CD4-positive, alpha-beta T cell (primary cell): ENCODE data around the gene TSPAN18. TPM values are rescaled to one million over a fixed set of nuclear protein-coding genes. Genes with fewer than 3 reads are reported as not detected.

ENCODE experiments used
- ATAC-seq: fragments of 200-7000 bp; cut with Tn5 transposase; one replicate; pipeline ENCODE4 v1.10.0; 2022; ENCODE audit warnings: mild to moderate bottlenecking; ENCODE audit not compliant: poor library complexity
- CTCF ChIA-PET: fragments of 350-600 bp; sonication (Branson Sonifier 250); formaldehyde crosslinking; loops from one replicate; lab custom pipeline; 2021; ENCODE audit warnings: antibody characterized with exemption, inconsistent platforms; lab: Charles Lee
- POLR2A ChIA-PET: fragments of 350-600 bp; sonication (Branson Sonifier 250); formaldehyde crosslinking; loops from one replicate; lab custom pipeline; 2021; ENCODE audit warnings: antibody characterized with exemption, inconsistent platforms; lab: Charles Lee
- DNase-seq, 14 experiments: peaks; one replicate each; pipeline ENCODE4 v3.0.0-alpha.2; 2013 to 2020; ENCODE audit warnings: mixed read lengths in 2 of 14
- H3K27ac ChIP-seq, 2 donors: one replicate each; pipeline versions ENCODE4 v1.5.1 to v1.7.0; 2013; ENCODE audit warnings: low read length in 2 of 2, low read depth in 1 of 2, mild to moderate bottlenecking in 1 of 2
- H3K27me3 ChIP-seq, 2 experiments: 1 replicate in 1 of 2; 2 replicates in 1 of 2; pipeline versions ENCODE4 v1.6.1 to v1.7.0; 2013; ENCODE audit warnings: low read length in 2 of 2, control low read depth in 1 of 2, mild to moderate bottlenecking in 1 of 2, moderate library complexity in 1 of 2; ENCODE audit not compliant: insufficient read depth in 2 of 2, control insufficient read depth in 1 of 2
- H3K36me3 ChIP-seq: one replicate; pipeline ENCODE4 v1.6.1; 2013; ENCODE audit warnings: low read length, control low read depth; ENCODE audit not compliant: insufficient read depth
- H3K4me1 ChIP-seq: one replicate; pipeline ENCODE4 v1.6.1; 2013; ENCODE audit warnings: low read length, control low read depth; ENCODE audit not compliant: insufficient read depth
- H3K4me3 ChIP-seq: one replicate; pipeline ENCODE4 v1.5.1; 2013; ENCODE audit warnings: mild to moderate bottlenecking, low read length, moderate library complexity
- H3K9me3 ChIP-seq, 2 experiments: 1 replicate in 1 of 2; 2 replicates in 1 of 2; pipeline versions ENCODE4 v1.6.1 to v1.7.0; 2013; ENCODE audit warnings: low read length in 2 of 2, mild to moderate bottlenecking in 2 of 2, control low read depth in 1 of 2, moderate library complexity in 1 of 2; ENCODE audit not compliant: control insufficient read depth in 1 of 2, insufficient read depth in 1 of 2
- H3K27ac Mint-ChIP-seq: one replicate; pipeline ENCODE4 v1.8.0; 2020; ENCODE audit warnings: mixed read lengths
- H3K27me3 Mint-ChIP-seq: one replicate; pipeline ENCODE4 v1.8.0; 2021; ENCODE audit warnings: mixed read lengths
- H3K36me3 Mint-ChIP-seq: one replicate; pipeline ENCODE4 v1.8.0; 2021; ENCODE audit warnings: low read depth, mixed read lengths
- H3K4me1 Mint-ChIP-seq: one replicate; pipeline ENCODE4 v1.8.0; 2021; ENCODE audit warnings: low read depth, mixed read lengths
- H3K4me3 Mint-ChIP-seq: one replicate; pipeline ENCODE4 v1.8.0; 2020; ENCODE audit warnings: mild to moderate bottlenecking, mixed read lengths
- H3K9me3 Mint-ChIP-seq: one replicate; pipeline ENCODE4 v1.8.0; 2020; ENCODE audit warnings: mixed read lengths
- intact Hi-C, 2 experiments: fragments of 100-400 bp; cut with DNase I in 1 of 2; cut with micrococcal nuclease in 1 of 2; formaldehyde crosslinking; loops; one replicate each; pipeline versions ENCODE4 v1.15.1 to v1.9.0; 2023 to 2025; cut with DNase I, micrococcal nuclease
- total RNA-seq, 174 experiments: library from RNA in 2 of 174; stranded (reverse) in 2 of 174; gene quantifications; one replicate each; pipeline ENCODE4 v1.2.3 and lab custom pipeline; 2021 to 2026
- TF ChIP-seq, protein P1 (sequence below): fragments of 200-600 bp; IDR thresholded peaks from one replicate; pipeline ENCODE4 v1.8.0; 2022; ENCODE audit warnings: antibody characterized with exemption, mild to moderate bottlenecking

TSPAN18 gene
- total RNA-seq, 2 experiments from 2014 or later = 23.0 to 25.3 TPM

DNA sequence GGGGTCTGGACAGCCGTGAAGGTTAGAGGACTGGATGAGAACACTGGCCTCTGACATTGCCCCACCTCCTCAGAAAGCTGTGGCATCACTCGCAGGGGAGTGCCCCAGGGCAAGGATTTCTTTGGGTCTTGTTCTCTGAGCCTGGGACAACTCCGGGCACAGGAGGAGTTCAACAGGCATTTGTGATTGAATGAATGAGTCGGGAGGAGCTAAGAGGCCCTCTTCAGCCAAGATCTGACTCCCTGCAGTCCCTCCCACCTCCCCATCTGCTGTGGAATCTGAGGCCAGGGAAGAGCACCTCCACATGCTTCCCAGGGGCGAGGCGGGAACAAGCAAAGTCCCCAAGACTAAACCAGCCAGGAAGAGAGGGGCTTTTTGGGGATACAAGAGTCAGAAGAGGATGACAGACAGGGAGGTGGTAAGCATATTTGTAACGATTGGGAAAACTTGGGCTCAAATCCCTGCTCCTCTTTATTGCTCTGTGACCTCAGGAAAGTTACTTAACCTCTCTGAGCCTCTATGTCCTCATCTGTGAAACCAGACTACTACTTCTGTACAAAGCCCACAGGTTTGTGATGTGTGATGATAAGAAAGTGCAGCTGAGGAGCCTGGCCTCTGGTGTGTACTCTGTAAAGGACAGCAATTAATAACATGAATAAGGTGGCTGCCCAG lies 217.6 kb downstream of the TSPAN18 start:
- H3K9me3 ChIP-seq = no peaks in the 10 kb centered on the region
- TF ChIP-seq, protein P1, sequence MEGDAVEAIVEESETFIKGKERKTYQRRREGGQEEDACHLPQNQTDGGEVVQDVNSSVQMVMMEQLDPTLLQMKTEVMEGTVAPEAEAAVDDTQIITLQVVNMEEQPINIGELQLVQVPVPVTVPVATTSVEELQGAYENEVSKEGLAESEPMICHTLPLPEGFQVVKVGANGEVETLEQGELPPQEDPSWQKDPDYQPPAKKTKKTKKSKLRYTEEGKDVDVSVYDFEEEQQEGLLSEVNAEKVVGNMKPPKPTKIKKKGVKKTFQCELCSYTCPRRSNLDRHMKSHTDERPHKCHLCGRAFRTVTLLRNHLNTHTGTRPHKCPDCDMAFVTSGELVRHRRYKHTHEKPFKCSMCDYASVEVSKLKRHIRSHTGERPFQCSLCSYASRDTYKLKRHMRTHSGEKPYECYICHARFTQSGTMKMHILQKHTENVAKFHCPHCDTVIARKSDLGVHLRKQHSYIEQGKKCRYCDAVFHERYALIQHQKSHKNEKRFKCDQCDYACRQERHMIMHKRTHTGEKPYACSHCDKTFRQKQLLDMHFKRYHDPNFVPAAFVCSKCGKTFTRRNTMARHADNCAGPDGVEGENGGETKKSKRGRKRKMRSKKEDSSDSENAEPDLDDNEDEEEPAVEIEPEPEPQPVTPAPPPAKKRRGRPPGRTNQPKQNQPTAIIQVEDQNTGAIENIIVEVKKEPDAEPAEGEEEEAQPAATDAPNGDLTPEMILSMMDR = no peak
- ATAC-seq (no peak), DNase-seq (no peak)
- intact Hi-C loops = no loop called here
- CTCF ChIA-PET = interaction anchor here (1.3 kb wide), 1 partner anchor 161 kb away, joined by 4 read pairs; no protein-coding TSS in a partner anchor
- Mint-ChIP-seq H3K4me1 (peaks cover 8% of the 10 kb centered on the region), H3K27ac (no peak overlapping the region), H3K9me3 (no peaks in the 10 kb centered on the region), H3K27me3 (no peaks in the 10 kb centered on the region), H3K4me3 (no peak overlapping the region), H3K36me3 (no peaks in the 10 kb centered on the region)
- H3K4me3 ChIP-seq = no peak overlapping the region
- no peaks in the 10 kb centered on the region for H3K36me3 ChIP-seq
- peaks cover 28% of the 10 kb centered on the region for H3K4me1 ChIP-seq
- H3K27me3 ChIP-seq = no peaks in the 10 kb centered on the region
- H3K27ac ChIP-seq = no peak overlapping the region
- POLR2A ChIA-PET = interaction anchor here (1.3 kb wide), 1 partner anchor 136 kb away, joined by 3 read pairs; no protein-coding TSS in a partner anchor

DNA sequence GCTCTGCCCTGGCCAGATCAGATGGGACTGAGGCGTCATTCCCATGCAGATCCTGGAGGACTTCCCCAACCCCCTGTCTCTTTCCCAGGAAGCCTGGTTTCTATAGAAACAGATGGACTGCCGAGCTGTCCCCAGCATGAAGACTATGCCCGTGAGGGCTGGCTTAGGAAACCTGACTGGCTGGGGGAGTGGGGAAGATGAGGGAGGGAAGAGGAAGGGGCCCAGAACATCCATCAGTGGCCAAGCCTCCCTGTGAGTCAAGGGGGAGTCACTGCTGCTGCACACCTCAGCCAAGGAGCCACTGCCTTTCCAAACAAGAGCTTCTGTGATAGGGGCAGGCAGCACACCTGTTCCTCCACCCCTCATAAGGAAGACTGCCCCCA lies 218.1 kb downstream of the TSPAN18 start:
- Mint-ChIP-seq H3K27me3 (no peaks in the 10 kb centered on the region), H3K4me3 (no peak overlapping the region), H3K9me3 (no peaks in the 10 kb centered on the region), H3K36me3 (no peaks in the 10 kb centered on the region), H3K27ac (no peak overlapping the region), H3K4me1 (peaks cover 8% of the 10 kb centered on the region)
- CTCF ChIA-PET = interaction anchor here (1.3 to 1.8 kb wide), 2 partner anchors 18 to 160 kb away, joined by 4 to 6 read pairs; no protein-coding TSS in a partner anchor
- H3K27me3 ChIP-seq = no peaks in the 10 kb centered on the region
- H3K4me3 ChIP-seq = no peak overlapping the region
- intact Hi-C loops = no loop called here
- DNase-seq = no peak
- TF ChIP-seq, protein P1 = no peak
- H3K27ac ChIP-seq = no peak overlapping the region
- POLR2A ChIA-PET = interaction anchor here (1.3 kb wide), 1 partner anchor 135 kb away, joined by 3 read pairs; no protein-coding TSS in a partner anchor
- H3K9me3 ChIP-seq = no peaks in the 10 kb centered on the region
- no peak for ATAC-seq
- peaks cover 33% of the 10 kb centered on the region for H3K4me1 ChIP-seq
- H3K36me3 ChIP-seq = no peaks in the 10 kb centered on the region

DNA sequence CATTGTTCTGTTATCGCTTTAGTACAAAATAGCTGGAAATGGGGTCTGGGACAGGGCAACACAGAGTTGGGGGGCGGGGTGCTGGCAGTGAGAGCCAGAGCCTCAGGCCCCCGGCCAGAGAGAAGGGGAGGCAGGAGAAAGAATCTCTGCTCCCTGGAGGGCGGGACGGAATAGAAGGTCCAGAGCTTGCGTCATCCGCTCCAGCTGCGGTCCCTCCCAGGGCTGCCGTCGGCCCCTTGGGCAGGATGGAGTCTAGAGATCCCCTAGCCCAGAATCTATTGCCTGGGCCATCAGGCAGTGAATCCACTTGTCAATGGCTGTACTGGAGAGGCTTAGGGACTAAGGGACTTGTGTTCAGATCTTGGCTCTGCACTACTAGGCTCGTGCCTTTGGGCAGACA lies 218.9 kb downstream of the TSPAN18 start:
- Histone ChIP-seq H3K36me3 (no peaks in the 10 kb centered on the region), H3K9me3 (no peaks in the 10 kb centered on the region), H3K27ac (no peak overlapping the region), H3K4me3 (no peak overlapping the region), H3K4me1 (peaks cover 37% of the 10 kb centered on the region), H3K27me3 (no peaks in the 10 kb centered on the region)
- intact Hi-C loops = no loop called here
- no peaks in the 10 kb centered on the region for H3K27me3 Mint-ChIP-seq
- peaks cover 8% of the 10 kb centered on the region for H3K4me1 Mint-ChIP-seq
- TF ChIP-seq, protein P1 = no peak
- no peaks in the 10 kb centered on the region for H3K9me3 Mint-ChIP-seq
- H3K4me3 Mint-ChIP-seq = no peak overlapping the region
- H3K36me3 Mint-ChIP-seq = no peaks in the 10 kb centered on the region
- ChIA-PET CTCF (interaction anchor here (1.8 kb wide), 1 partner anchor 19 kb away, joined by 6 read pairs; no protein-coding TSS in a partner anchor), POLR2A (no interaction called here)
- DNase-seq (no peak), ATAC-seq (no peak)
- no peak overlapping the region for H3K27ac Mint-ChIP-seq
